22Rv1 (cell line): ENCODE measurements around the gene PRKCQ.

Source experiments
- H3K27ac ChIP-seq: fragments of 450-650 bp; 2 replicates; pipeline ENCODE4 v1.5.1; 2017
- CTCF ChIP-seq: fragments of 450-650 bp; IDR thresholded peaks from 2 replicates; pipeline ENCODE4 v1.5.1; 2017; ENCODE audit warnings: mild to moderate bottlenecking
- ZFX ChIP-seq: fragments of 450-650 bp; IDR thresholded peaks from 2 replicates; pipeline ENCODE4 v1.6.1; 2017; ENCODE audit warnings: antibody characterized with exemption, borderline replicate concordance

PRKCQ gene

GRCh38 chr10:6542999-6543430 is 37.1 kb downstream of the PRKCQ start:
- no peak overlapping the region for H3K27ac ChIP-seq
- no peak for TF ChIP-seq ZFX
- TF ChIP-seq CTCF = no peak

- H3K27ac ChIP-seq = no peak overlapping the region
Observed at GRCh38 chr10:6539833-6540232, 40.2 kb downstream of the PRKCQ start.

GRCh38 chr10:6537770-6538169 is 42.3 kb downstream of the PRKCQ start:
- no peak for TF ChIP-seq ZFX
- no peak for TF ChIP-seq CTCF
- no peak overlapping the region for H3K27ac ChIP-seq

More at GRCh38 chr10:6539833-6540232, 40.2 kb downstream of the PRKCQ start:
- TF ChIP-seq CTCF = no peak
- no peak for TF ChIP-seq ZFX

- H3K27ac ChIP-seq = no peak overlapping the region
- TF ChIP-seq ZFX = no peak
- TF ChIP-seq CTCF = no peak
Observed at GRCh38 chr10:6536102-6536501, 44.0 kb downstream of the PRKCQ start.

- no peak for TF ChIP-seq CTCF
- no peak overlapping the region for H3K27ac ChIP-seq
Observed at GRCh38 chr10:6535156-6535764, 44.8 kb downstream of the PRKCQ start.

GRCh38 chr10:6532321-6532720 is 47.8 kb downstream of the PRKCQ start:
- no peak overlapping the region for H3K27ac ChIP-seq
- no peak for TF ChIP-seq CTCF
- no peak for TF ChIP-seq ZFX

GRCh38 chr10:6530966-6531365 is 49.1 kb downstream of the PRKCQ start:
- TF ChIP-seq CTCF (no peak), ZFX (no peak)
- no peak overlapping the region for H3K27ac ChIP-seq
